GM19455 (cell line): ENCODE measurements around the gene MX2.
"Not testable (repeated sequence)": the region's sequence is repeated elsewhere in the genome, so short reads cannot be mapped to it uniquely, and the experiment has no call there.

ENCODE experiments used
- ATAC-seq: cut with Tn5 transposase; IDR thresholded peaks from one replicate; pipeline ENCODE4 v1.9.1; 2021; ENCODE audit not compliant: unreplicated experiment

The MX2 gene

DNA sequence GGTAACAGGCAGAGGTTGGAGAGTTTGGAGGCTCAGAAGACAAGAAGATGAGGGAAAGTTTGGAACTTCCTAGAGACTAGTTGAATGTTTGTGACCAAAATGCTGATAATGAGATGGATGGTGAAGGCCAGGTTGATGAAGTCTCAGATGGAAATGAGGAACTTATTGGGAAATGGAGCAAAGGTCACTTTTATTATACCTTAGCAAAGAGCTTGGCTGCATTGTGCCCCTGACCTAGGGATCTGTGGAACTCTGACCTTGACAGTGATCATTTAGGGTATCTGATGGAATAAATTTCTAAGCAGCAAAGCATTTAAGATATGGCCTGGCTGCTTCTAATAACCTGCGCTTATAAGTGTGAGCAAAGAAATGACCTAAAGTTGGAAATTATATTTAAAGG is 28.1 kb upstream of the MX2 start:
- no peak for ATAC-seq

DNA sequence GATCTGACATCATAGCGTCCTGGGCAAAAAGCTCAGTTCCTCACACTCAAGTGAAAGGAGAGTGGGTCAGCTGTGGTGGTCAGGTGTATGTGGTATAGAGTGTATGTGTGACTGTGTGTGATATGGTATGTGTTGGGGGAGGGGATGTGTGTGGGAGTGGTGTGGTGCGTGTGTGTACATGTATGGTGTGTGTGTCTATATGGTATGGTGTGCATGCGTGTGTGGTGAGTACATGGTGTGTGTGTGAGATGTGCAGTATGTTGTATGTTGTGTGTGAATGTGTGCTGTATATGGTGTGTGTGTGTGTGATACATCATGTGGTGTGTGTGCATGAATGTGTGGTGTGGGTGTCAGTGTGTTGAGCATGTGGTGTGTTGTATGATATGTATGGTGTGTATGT is 24.3 kb upstream of the MX2 start:
- no peak for ATAC-seq

DNA sequence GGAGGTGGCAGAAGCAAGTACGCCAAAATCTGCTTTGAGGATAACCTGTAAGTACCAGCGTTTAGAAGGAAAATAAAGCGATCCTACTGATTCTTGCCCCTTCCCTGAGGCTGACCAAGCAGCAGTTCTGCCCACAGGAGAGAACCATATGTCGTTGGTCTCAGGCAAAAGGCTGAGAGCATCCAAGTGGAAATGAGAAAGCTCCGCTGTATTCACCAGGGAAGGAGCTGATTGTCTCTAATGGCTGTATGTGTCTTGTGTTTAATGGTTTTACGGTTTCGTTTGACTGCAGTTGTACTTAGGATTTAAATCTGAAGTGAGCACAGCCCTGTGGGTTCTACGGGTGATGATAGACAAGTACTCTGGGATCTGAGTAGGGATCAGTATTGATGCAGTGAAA is 23.4 kb upstream of the MX2 start:
- ATAC-seq: no peak

DNA sequence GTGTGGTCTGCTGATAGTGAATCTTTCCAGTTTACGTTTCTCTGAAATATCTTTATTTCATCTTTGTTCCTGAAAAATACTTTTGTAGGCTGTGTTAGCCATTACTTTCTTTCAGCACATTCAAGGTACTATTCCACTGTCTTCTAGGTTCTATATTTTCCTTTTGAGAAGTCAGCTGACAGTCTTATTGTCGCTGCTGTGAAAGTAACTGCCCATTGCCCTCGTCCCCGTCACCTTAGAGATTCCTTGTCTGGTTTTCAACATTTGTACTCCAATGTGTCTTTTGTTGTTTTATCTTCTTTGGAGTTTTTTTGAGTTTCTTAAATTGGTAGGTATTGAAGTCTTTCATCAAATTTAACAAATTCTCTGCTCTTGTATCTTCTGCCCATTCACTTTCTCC is 19.8 kb upstream of the MX2 start:
- no peak for ATAC-seq

DNA sequence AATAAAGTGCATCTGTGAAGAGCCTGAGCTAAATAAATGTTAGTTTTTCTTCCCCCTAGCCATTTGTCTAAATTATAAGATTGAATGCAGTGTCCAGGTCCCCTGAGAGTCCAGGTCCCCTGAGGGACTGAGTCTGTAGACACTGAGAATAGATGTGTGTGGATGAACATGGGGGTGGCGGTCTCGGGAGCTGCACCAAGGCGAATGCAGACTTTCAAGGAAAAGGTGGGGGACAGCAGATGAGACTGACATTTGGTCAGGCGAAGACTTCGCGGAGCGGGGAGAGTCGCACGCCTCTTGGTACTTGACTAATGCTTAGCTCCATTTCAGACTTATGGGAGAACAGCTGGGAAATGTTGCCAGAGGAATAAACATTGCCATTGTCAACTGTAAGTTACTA is 17.7 kb upstream of the MX2 start:
- no peak for ATAC-seq

DNA sequence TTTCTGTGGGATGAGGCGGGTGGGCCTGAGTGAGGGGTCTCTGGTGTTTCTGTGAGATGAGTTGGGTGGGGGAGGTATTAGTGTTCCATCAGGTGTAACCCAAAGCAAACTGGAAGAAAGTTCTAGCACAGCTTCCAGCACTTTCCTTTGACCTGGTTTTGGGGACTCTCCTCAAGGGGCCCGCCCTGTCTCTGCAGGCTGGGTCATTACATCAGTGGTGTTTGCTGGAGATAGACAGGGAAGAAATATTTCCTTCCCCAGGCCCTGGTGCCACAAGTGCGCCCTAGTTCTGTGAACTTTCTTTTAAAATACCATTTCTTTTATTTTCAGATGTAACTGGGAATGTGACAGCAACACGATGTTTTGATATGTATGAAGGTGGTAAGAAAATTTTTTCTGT is 16.5 kb upstream of the MX2 start:
- ATAC-seq: no peak

DNA sequence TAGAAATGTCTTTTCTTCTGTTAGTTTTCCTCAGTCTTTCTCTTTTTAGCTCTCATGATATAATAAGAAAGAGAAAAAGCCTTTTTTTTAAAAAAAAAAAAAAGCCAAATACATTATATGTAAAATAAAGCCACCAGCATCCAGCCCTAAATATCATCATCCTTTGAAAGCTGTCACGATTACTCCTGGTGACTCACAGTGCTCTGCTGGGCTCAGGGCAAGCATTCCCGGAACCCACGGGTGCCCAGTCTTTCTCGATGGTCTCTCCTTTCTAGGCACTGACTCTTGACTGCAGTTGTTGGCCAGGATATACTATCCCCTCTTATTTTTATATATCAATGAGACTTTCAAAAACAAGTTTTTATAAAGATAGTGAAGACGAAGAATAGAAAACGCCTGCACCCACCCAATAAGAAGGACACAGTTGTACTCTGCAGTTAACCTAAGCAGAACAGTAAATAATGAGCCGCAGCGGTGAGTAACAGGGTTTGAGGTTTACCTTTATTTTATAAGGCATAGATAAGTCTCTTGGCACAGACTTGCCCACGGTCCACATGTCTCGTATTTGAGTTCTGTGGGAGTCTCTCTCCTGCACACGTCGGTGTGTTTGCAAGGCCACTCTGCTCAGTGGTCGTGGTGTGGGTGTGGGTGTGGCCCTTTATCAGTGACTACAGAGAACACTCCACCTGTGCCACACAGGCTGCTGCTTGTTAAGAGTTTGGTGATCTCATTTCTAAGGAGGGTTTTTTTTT is 15.7 kb upstream of the MX2 start:
- no peak for ATAC-seq

DNA sequence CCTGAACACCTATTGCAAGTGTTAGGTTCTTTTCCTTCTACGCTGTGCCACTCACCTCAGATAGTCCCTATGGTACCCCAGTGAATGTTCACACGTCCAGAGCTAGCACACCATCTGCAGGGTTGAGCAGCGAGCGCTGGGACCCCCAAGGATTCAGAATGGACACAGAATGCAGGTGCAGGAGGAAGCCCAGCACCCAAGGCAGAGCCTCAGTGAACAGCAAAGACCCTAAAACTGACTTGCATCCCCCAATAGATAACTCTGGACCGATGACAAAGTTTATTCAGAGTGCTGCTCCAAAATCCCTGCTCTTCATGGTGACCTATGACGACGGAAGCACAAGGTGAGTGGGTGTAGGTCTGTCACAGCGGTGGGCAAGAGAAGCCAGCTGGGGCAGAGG is 15.1 kb upstream of the MX2 start:
- ATAC-seq: no peak

DNA sequence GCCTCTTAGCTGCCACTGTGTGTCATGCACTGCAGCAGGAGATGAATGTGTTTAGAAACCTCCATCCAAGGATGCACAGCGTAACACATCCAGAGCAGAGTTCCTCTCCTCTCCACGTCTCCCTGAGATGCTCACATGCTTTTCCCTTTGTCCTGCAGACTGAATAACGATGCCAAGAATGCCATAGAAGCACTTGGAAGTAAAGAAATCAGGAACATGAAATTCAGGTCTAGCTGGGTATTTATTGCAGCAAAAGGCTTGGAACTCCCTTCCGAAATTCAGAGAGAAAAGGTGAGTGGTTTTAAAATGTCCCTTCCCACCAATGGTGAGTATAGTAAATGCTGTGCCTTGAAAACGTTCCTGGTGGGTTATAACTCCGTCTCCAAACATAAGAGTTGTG is 13.4 kb upstream of the MX2 start:
- no peak for ATAC-seq

DNA sequence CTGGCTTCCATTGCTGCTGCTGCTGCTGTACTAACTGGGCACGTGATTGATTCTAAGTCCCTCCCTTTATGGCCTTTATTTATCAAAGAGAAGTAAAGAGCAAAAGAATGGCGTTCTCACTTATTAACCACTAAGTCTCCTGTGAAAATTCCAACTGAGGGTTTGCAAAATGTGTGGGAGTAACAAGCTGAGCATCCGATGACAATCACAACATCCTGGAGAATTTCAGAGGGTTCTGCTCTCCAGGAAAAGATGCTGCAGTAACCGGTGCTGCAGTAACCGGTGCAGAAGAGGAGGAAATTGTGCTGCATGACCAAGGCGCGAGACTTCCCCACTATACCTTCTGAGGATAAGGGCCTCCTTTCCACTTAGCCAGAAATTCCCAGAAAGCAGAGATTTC is 12.7 kb upstream of the MX2 start:
- no peak for ATAC-seq

DNA sequence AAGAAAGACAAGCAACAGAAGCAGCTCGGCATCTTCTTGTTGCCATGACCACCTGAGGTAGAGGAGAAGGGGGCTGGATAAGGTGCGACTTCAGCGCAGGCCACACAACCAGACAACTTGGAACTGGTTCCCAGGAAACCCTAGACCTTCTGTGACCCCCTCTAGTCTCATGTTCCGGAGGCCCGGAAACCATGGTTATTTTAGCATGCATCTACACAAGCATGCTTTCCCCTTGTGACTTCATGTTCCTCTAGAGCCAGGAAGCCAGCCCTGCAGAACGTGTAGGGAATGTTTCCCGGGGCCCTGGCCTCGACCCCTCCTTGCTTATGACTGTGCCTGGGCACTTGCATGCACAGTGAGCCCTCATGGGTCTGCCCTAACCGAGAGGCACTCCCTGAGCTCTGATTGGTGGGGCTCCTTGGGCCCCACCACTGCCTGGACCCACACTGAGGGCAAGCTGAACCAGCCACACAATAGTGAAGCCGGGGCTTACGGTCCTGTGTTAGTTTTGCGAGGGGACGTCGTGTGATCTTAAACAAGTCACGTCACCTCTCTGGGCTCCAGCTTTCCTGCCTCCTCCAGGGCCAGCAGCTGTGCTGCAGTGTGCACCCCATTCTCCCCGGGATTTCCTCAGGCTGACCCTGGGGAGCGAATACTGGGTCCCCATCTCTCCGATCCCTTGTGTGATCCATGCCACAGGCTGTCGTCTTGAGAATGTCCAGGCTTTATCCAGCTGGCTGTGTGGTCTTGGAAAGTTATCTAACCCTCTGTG is 12.0 kb upstream of the MX2 start:
- no peak for ATAC-seq

DNA sequence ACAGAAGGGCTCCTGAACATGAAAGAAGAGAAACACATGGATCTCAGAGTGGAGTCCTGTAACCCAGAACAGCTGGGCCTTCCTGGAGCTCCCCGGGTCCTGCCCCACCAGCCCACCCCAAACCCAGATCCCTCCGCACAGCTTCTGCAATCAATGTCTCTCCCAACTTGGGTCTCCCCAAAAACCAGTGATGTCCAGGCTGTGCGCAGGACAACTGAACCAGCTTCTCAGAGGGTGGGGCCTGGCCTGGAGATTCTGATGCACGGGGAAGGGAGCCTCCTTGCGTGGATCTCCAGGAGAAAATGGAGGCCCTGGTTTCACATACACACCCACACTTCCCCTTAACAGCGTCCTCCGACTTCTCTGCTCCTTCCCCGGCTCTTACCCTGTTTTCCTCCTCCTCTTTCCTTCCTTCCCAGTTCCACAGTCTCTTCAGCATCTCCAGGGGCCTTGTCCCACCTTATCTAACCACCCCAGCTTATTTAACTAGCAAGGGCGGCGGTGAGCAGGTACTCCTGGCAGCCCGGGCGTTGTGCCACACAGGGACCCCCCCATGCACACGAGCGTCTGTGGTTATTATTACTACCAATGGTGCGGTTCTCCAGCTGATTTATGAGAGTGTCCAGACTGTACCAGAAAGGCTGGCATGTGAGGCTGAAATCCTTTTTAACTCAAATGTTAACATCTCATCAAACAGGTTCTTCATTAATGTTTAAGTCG is 11.2 kb upstream of the MX2 start:
- no peak for ATAC-seq

DNA sequence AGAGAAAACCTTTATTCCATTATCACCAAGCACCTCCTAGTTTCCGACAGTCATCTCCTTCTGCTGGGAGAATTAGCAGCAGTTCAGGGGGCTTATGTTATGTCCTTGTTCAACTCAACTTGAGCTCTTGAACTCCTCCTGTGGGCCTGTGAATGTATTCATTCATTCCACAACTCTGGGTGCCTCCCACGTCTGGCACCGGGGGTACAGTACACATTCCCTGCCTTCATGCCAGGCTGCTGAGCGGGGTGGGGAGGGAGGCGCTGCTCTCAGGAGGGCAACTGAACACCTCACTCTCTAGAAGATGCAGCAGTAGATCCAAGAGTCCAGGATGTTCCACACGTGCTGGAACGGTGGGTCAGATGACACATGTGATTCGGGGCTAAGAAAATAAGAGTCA is 4.3 kb upstream of the MX2 start:
- no peak for ATAC-seq

DNA sequence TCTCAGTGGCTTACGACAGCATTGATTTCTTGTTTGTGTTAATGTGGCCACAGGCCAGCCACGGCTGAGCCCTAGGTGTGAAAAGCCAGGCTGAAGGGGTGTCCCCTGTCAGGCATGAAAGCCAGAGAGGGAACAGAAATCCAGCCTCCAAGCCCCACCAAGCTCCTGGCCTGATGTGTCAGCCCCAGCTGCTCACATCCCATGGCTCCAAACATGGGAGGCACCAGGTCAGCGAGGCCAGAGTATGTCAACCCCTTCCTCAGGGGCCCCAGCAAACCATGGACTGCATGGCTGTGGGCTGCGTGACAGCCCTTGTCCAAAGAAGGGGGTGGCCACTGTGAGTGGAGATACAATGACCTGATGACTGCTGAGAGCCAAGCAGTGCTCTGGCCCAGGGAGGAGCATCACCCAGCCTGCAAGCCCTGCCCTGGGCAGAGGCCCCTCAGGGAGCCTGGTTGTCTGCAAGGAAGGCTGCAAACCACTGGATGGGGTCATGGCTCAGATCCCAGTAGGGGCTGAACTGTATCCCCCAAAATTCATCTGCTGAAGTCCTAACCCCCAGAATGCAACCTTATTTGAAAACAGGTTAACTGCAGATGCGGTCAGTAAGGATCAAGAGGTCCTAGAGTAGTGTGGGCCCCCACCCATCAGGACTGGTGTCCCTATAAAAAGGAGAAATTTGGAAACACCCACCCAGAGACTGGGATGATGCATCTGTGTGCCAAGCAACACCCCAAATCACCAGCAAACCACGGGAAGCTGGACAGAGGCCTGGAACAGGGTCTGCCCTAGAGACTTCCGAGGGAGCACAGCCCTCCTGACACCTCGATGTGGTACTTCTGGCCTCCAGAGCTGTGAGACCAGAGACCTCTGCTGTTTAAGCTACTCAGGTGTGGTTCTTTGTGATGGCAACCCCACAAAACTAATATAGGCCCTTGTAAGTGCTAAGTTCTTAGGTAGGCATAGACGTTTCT is 3.3 kb upstream of the MX2 start:
- ATAC-seq: no peak

DNA sequence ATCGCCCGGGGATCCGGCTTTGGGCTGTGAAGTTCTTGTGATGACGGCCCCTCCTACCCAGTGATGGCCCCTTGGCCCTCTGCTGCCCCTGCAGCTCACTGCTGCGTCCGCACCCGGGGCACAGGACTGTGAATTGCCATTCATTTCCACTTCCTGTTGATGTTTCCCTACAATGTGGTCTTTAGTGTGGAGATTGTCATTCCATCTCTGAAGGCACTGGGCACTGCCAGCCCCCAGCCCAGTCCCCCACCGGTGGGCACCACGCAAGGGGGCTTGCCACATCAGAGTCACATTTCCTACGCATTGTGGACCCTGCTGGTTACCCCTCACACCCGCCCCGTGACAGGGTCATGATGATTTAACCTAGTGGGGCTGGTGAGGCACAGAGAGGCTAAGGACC is 2.5 kb upstream of the MX2 start:
- ATAC-seq: no peak

DNA sequence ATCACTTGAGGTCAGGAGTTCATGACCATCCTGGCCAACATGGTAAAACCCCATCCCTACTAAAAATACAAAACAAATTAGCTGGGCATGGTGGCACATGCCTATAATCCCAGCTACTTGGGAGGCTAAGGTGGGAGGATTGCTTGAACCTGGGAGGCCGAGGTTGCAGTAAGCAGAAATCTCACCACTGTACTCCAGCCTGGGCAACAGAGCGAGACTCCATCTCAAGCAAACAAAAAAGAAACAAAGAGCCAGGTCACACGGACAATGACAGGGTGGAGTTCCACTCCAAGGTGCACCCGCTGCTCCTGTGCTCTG is 2.1 kb upstream of the MX2 start:
- not testable (repeated sequence) for ATAC-seq

DNA sequence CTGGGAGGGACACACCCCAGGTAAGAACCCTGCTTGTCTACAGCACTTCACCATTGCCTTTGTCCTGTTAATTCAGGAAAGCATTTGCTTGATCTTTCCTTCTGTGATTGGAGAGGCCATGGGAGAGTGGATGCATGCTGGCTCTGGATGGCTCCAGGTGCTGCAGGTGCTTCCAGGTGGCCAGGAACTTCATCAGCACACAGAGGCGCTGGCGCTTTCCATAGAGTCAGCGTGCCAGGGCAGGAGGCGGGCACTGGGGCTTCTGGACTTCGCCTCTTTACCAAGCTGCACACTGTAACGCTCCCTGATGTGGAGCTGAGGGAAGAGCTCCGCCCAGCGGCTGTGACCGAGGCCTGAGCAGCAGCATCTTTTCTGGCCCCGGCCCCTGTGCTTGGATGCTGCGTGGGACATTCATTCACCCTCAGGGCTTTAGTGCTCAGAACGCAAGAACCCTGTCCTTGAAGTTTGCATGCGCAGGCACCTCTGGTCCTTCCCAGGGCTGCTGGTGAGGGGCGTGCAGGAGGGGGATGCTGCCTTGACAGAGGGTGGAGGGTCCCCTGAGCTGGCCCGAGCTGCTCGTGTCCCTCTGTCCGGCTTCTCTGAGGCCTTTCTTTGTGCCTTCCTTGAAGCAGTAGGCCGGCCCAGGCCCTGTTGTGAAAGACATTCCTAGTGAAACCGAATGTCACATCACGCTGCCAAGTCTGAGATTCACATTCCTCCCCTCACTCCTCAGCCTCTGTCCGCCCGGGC is 1.6 kb upstream of the MX2 start:
- no peak for ATAC-seq

DNA sequence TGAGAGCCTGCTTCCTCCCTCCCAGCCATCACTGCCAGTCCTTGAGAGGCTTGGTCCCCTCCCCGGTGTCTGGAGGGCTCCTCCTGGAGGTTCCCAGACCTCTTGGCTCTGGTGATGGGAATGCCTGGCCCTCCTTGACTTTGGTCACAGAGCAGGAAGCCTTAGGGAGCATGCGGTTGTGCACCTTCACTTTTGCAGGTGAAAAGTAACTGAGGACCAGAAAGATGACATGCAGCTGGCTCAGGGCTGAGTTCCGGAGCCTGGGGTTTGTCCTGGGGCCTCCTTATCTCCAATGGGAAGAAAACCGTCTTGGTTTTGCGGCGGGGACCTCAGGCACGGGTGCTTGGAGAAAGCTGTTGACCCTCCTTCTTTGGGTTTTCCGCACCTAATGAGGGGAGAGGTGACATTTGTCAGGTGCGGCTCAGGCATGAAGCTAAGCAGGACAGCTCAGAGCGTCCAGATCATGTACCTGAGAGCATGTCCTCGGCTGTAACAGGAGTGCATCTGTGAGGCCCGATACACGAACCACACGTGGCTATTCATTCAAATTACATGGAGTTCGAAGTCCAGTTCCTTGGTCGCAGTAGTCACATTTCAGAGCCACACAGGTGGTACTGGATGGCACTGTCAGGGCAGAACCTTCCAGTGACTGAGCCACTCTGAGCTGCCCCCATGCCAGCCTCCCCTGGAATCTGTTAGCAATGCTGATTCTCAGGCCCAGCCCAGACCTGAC is 608 bp upstream of the MX2 start:
- no peak for ATAC-seq

DNA sequence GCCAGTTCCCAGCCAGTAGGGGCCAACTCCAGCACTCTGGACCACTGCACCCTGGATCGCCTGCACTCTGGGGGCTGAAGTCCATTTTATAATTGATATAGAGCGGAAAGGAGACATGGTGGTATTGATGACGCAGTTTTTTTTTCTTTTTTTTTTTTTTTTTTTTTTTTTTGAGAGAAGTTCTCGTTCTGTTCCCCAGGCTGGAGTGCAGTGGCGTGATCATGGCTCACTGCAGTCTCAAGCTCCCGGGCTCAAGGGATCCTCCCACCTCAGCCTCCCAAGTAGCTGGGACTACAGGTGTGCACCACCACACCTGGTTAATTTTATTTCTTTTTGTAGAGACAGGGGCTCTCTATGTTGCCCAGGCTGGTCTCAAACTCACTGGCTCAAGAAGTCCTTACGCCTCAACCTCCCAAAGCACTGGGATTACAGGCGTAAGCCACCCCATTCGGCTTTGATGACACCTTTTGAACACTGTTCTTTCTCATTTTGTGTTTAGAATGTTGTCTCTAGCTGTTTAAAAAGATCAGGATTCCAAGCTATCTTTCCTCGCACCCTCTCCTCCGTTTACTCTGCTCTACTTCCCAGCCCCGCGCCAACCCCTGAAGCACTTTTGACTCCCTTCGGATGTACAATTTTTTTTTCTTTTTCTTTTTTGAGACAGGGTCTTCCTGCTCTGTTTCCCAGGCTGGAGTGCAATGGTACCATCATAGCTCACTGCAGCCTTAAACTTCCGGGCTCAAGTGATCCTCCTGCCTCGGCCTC is 960 bp downstream of the MX2 start:
- no peak for ATAC-seq
